GDM1 (cell line): ENCODE results near the gene NUDCD2.
A peak's percentile ranks its signal among the peaks of the same experiment; 100 is the strongest.

Experiments used
- DNase-seq: peaks from one replicate; lab custom pipeline; 2025; lab: John Stamatoyannopoulos, UW

NUDCD2 gene, protein sequence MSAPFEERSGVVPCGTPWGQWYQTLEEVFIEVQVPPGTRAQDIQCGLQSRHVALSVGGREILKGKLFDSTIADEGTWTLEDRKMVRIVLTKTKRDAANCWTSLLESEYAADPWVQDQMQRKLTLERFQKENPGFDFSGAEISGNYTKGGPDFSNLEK

DNA sequence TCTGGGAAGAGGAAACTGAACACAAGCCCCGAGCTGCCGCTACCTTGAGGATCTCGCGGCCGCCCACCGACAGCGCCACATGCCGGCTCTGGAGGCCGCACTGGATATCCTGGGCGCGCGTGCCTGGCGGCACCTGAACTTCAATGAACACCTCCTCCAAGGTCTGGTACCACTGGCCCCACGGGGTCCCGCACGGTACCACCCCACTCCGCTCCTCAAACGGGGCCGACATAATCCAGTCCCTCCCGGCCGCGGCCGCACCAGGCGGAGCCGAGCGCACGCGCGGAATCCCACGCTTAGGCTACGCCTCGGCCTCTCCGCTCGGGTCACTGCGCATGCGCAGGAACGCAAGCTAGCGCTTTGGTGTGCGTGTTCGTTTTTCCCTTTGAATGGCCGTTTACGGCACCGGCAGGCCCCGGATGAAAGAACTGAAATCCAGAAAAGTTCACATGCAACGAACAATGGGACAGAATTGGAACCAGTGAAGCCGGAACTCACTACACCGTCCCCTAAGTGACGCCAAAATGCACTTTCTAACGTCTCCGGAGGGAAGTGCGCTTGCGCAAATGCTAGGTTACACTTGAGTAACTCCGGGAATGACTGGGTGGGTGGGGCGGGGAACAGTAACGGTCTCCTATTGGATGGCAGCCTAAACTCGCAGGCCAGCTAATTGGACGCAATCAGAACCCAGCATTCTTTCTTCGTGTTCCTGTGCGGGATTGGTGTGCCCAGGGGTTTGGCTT is at the start of gene NUDCD2:
NUDCD2 (minus strand) TSS at position 284 of the 743 bp plus-strand sequence; CDS start at position 232, 52 bp downstream.
- peak; percentile 94 for DNase-seq

DNA sequence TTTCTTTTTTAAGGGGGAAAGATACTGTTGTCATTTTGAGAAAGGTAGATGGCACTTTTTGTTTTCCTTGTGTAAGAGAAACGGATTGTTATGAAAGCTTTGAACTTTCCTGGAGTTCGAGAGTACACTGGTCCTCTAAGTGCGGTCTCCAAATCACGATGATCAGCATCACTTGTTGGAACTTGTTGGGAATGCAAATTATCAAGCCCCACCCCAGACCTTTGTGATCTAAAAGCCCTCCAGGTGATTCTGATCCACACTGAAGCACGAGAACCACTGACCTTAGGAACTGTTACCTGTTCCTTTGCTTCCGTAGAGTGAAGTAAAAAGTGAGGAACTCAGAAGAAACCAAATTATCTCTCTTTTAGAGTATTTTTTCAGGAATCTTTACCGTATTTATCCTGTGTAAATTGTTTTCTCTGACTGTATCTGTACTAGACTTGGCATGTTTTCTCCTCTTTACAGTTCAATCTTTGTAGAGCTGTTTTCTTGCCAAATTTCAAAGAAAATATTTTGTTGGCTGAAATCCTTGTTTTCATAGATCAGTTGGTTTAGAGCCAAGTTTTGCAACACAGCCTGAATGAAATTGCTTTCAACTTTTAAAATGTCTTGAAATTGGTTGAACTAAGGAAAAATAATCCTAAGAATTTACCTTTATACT is 49.5 kb upstream of the NUDCD2 start:
- DNase-seq = no peak

DNA sequence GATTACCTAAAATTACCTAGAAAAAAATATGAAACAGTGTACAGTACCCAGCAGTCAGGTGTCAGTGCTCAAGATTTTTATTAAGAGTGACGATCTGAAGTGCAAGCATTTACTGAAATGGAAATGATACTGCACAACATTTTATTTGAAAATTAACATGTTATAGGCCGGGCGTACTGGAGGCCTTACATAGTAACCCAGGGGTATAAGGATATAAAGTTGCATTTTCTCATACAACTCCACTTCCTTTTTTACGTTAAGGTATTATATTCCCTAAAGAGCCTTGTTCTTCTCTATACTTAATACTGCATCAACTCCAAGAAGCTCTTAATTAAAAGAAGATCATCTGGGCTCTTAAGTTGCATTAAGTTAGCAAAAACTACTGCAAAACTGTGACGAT is 48.9 kb upstream of the NUDCD2 start:
- DNase-seq = no peak

DNA sequence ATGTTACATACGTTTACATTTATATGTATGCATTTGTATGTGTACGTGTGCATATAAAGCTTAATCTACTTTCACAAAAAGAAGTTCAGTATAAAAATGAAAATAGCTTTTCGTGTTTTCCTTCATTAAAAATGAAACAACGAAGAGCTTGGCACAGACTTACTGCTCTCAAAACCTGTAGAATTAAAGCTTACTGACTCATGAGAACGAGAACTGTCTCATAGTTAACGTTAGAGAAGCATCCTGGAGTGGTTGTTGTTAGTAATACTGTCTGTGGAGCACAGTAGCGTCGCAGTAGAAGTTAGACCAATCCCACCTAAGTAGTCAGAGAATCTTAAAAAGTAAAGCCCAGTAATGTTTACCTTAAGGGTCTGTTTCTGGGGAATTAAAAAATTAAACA is 46.8 kb upstream of the NUDCD2 start:
- no peak for DNase-seq

DNA sequence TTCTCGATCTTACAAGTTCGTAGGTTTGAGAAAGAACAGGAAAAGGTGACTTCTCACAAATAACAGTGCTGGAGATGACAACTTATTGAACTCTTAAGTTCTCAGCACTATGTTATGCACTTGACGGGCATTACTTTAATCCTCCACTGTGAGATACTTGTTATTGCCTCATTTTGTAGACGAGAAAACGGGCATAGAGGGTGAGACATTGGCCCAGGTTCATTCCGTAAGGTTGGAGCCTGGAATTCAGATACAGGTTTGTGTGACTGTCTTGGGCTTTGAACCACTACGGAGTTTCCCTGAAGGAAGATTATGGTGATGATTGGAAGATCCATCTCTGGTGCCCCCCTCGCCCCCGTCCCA is 46.2 kb upstream of the NUDCD2 start:
- no peak for DNase-seq

DNA sequence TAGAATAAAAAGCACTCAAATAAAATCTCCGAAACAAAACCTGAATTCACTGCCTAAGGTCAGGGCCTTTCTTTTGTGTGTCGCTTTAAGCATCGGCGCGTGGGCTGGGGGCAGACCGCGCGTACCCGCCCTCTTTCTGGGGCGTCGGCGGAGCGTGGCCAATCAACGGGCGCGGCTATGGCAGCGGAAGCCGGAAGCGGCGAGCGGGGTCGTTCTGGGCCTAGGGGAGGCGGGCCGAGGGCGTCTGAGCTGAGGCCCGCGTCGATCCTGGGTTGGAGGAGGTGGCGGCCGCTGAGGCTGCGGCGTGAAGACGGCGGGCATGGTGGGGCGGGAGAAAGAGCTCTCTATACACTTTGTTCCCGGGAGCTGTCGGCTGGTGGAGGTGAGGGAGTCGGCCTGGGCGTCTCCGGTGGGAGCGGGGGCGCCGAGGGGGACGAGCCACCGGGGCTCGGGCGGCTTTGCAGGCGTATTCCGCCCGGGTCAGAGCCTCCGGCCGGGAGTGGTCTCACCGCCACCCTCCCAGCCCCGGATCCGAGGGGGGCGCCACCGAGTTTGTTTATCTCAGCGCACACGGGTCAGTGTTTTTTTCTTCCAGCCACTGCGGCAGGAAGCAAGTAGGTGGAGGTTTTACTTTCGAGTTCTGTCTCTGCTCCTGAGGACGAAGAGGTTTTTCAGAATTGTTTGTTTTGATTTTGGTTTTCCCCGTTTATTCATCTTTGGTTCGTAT is 45.6 kb upstream of the NUDCD2 start, which contains the start of gene MAT2B:
MAT2B (plus strand) TSS at position 252 of the 727 bp plus-strand sequence; CDS start at position 320, 68 bp downstream.
- DNase-seq = peak; percentile 95

DNA sequence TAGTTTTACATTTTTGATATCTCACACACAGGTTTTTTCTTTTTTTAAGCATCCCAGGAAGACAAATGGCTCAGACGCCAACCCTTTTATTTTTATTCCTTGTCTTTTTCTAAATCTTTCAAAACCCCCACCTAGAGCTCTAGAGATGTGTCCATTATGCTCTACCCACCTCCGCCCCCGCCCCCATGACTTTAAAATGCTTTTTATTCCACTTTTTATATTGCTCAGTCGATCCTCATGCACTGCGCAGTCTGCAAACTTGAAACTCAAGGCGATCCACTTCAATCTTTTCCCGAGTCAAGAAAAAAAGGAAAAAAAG is 45.1 kb upstream of the NUDCD2 start:
- DNase-seq = no peak

DNA sequence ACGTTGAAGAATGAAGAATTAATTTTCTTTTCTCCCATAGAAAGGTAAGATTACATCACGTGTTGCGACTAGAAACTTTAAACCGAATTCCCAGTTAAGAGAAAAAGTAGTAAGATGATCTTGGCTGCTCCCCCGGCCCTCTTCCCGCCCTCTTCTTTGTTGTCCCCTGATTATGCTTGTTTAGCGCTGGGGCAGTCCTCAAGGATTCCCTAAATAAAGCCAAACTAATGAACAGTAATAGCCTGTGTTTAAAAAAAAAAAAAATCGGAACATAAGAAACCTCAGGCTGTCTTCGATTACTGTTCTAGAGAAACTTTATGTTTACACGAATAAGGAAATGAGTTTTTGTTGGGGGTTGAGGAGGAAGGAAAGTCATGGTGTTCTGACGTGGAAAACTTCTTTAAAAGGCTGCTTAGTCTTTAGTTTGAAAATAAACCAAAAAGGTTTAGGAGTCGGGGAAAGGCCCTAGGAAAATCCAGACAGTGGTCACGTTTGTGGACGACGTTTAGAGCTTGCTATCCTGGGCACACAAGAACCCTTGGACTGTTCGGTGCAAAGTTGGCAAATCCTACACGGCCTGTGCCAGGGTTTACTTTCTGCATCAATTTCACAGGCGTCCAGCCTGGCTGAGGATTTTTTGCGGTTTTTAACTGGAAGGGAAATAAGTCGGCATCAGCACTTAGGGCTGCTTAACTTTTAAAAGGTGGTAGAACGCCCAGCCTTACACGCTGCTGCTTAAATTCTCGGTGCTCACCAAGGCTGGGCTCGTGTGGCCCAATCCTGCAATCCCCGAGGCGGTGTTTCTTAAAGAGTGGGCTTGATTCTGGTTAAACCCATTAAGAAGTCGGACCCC is 44.4 kb upstream of the NUDCD2 start:
- DNase-seq = peak; percentile 4

DNA sequence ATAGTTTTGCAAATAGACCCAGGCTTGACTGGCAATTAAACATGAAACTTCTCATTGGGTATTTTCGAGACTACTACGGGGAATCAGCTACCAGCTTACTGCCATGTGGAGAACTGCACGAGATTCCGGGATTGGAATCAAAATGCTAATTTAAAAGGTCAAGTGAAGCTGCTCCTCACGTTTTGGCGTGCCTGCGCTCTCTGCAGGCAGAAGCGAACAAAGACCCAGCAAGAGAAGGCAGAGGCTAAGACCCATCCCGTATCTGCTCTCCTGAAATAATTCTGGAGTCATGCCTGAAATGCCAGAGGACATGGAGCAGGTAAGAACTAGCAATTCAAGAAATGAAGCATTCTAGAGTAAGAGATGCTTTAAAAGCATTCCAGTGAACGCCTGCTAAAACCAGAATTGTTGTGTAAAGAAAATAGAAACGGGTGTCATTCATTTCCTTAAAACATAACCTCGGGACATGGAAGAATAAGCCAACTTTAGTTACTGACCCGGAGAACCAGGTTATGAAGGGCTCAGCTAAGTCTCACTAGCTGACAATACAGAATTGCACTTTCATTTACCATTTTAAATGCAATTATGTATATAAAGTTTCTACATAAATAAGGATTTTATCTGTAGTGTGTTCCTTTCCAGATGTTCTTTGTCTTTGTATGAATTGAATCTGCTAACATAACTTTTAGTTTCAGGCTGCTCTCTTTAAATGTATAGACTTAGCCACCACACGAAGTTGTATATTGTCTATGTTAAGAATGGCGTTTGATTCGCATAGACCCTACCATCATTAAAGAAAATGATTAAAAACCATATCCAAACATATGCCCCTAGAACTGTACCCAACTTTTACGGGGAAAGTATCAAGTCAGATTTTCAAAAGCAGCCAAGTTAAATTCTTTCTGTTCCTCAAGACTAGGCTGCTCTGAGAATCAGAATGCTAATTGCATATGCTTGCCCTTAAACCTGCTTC is 43.5 kb upstream of the NUDCD2 start:
- peak; percentile 74 for DNase-seq

DNA sequence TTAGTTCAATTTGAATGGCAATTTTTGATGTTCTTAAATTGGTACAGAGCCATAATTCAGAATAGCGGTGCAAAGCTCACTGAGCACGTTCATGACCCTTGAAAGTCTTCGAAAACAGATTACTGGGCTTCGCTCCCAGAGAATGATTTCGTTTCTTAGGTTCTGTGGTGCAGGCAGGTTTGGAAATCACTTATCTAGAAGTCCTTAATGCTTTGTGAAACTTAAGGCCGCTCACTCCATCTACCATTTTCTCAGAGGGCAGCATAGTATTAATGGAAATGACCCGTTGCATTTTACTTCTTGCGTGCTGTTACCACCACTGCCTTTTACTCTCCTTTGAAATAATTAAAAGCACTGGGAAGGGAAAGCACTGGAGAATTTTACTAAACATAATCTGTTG is 42.6 kb upstream of the NUDCD2 start:
- DNase-seq = no peak

DNA sequence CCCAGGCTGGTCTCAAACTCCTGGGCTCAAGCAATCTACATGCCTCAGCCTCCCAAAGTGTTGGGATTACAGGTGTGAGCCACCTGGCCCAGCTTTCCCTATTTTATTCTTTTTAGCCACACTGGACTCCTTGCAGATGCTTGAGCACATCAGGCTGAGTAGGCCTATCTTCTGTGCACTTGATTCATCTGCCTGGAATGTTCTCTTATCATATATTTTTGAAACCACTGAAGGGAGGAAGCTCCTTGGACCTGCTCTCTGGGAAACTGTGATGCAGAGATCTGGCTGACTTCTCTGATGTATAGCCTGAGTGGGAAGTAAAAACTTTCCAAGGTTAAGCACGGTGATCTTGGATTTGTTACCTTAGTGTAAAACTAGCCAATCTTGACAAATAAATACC is 39.0 kb upstream of the NUDCD2 start:
- no peak for DNase-seq

DNA sequence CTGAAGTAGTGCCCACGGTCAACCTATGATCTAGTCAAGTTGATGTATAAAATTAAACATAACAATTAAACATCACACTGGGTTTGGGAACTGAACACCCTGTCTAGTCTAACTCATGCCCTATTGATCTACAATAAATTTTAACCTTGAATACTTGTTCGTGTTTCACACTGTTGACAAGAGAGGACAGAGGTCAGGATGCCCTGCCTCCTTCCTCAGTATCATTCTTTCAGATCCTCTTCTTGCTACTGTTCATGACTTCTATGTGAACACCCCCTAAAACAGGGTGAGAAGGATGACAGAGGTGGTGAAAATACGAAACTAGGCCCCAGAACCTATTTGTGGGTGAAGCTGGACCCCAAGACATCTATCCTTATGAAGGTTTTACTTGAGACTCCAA is 37.4 kb upstream of the NUDCD2 start:
- DNase-seq = no peak

DNA sequence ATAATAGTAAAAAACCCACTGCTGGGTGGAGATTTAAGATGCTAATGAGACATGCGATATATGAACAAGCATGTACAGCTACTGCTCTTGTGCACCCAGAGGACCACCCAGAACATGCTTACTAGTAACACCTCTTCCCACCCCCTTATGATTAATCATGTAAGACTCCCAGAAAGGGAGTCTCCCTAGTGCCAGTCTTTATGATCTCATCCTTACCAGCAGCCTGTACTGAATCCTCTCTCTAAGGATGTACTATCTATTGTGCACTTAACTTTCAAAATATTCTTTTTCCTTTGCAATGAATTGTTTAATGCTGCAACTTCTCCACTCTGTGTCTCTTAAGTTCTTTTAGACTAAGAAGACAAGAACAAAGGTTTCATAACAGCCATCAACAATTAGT is 36.4 kb upstream of the NUDCD2 start:
- DNase-seq = no peak

DNA sequence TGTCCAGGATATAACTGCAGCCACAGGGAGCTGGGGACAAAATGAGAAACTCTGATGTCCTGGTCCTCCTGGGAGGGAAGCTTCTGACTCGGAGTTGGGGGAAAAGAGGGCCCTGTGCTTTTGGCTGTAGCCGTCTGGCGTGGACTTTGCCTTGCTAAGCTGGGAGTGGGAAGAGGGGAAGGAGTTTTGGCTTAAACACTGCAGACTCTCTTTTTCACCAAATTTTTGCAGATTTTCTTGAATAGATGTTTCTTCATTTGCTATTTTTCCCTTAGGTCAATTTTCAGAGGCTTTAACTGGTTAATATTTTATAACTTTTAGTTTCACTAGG is 29.8 kb upstream of the NUDCD2 start:
- no peak for DNase-seq

DNA sequence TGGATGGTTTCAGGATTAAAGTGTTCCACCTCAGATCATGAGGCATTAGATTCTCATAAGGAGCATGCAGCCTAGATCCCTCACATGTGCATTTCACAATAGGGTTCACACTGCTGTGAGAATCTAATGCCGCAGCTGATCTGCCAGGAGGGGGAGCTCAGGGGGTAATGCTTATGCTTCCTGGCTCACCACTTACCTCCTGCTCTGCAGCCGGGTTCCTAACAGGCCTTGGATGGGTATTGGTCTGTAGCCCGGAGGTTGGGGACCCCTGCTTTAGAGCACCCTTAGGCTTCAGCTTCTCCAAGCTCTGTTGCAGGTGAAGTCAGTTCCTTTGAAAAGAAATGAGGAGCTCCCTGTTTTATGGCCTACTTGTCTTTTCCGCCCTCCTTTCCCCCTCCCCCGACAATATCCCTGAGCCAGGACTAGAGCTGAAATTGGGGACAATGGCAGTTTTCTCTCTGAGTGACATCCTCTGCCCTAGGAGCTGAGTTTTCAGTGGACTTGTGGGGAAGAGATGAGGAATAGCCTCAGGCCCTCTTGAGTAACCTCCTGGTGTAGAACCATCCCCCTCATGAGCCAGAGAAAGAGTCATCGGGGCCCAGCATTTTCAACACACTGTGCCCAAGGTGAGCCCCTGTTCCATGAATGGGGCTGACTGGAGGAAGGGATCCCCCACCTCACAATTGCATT is 29.3 kb upstream of the NUDCD2 start:
- DNase-seq = no peak

DNA sequence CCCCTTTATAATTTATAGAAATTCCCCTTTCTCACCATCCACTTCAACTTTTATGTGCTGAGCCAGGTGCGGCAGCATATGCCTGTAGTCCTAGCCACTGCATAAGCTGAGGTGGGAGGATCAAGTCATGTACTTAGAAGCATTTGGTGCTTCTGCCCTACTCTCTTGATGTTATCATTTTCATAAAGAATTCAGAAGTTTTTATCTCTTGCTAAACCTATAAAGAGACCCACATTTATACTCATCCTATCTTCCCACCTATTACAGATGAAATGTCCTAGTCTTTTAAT is 19.0 kb upstream of the NUDCD2 start:
- no peak for DNase-seq

DNA sequence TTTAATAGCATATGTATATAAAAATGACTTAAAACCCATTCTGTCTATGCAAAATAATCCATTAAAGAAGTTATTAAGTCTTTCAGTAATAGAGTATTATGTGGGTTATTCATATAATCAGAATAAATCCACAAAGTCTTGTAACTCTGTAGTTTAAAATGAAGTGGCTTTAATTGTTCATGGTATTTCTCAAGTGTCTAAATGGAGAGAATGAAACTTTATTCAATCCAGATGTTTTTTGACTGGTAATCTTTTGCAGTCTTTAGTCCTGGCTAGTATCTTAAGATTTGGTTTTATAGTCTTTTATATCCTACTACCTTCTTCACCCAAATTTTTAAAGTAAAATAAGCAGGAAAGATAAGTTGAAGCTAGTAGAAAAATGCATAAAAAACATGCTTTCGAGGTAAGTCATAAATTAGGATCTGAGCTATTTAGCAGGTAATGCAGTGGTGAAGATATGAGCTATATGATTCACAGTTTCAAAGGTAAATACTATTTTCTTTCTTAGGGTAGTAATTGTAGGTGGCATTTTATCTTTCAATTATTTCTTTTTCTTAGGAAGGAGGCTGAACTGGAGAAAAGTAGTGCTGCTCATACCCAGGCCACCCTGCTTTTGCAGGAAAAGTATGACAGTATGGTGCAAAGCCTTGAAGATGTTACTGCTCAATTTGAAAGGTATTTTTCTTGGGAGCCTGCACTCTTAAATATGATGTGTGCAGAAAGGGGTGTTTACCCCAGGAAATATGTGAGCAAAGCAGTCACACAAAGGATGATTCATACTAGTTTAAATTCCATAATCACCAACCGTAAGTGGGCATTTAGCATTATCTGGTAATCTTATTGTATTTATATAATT is 18.5 kb upstream of the NUDCD2 start:
- DNase-seq = no peak

DNA sequence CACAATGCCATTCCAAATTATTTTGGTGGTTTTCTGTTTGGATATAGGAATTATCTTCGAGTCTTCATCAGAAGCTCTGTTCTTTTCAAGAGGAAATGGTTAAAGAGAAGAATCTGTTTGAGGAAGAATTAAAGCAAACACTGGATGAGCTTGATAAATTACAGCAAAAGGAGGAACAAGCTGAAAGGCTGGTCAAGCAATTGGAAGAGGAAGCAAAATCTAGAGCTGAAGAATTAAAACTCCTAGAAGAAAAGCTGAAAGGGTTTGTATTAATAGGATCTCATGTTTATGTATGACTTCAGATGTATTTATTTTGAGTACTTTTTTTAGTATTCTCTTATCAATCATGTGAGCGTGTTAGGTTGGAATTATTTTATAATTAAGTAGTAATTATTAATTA is 15.5 kb upstream of the NUDCD2 start:
- no peak for DNase-seq

DNA sequence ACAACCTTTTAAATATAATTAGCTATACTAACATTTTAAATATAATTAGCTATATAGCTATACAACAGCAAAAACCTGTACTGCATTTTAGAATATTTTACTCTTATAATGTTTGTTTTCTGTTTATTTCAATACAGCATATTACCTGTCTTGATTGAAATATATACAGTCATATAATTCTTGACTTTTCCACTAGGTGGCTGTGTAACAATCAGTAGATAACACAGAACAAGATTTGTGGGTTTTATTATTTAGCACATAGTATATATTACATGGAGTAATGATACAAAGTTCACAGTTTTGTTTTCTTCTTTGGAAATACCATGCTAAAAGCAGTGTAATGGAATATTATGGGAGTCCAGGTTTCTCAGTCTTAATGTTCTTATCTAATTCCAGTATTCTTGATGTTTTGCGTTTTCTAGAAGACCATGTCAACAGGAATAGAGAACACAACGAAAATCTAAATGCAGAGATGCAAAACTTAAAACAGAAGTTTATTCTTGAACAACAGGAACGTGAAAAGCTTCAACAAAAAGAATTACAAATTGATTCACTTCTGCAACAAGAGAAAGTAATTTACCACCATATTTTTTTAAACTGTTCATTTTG is 13.8 kb upstream of the NUDCD2 start:
- no peak for DNase-seq
